ENCODE measurements around the gene DPPA4. TPM values are rescaled to one million over a fixed set of nuclear protein-coding genes. Genes with fewer than 3 reads are reported as not detected.

Gene DPPA4
- polyA plus RNA-seq, 1 of the 3 experiments (the other 2 are of a cell fraction): not detected

GRCh38 chr3:109353057-109353456, 15.7 kb upstream of the DPPA4 start:
- Histone ChIP-seq H3K4me2 (no peak overlapping the region), H4K20me1 (ENCODE audit: insufficient read depth) (no peaks in the 10 kb centered on the region), H3K27me3 (ENCODE audit: insufficient read depth) (no peaks in the 10 kb centered on the region), H3K4me1 (ENCODE audit: control insufficient read depth in 1 of 2, insufficient read depth in 2 of 2, low read depth in 1 of 2, low read length in 1 of 2) (no peaks in the 10 kb centered on the region), H3K79me2 (ENCODE audit: insufficient read depth) (no peaks in the 10 kb centered on the region), H3K27ac (ENCODE audit: low read depth in 2 of 2, low read length in 1 of 2) (no peak overlapping the region), H3K9me3 (no peaks in the 10 kb centered on the region), H3K36me3 (replicated peaks in 1 of 2; ENCODE audit: control insufficient read depth in 1 of 2, insufficient read depth in 2 of 2, low read length in 1 of 2) (no peaks in the 10 kb centered on the region), H3F3A (replicated peaks; ENCODE audit: insufficient read depth) (no peaks in the 10 kb centered on the region), H3K4me3 (ENCODE audit: low read depth in 2 of 2, low read length in 1 of 2) (no peak overlapping the region), H3K9me2 (no peaks in the 10 kb centered on the region), H2AFZ (ENCODE audit: low read depth) (no peak overlapping the region), H3K9ac (no peak overlapping the region)
- ChIA-PET CTCF (interaction anchor here (1.1 kb wide), 1 partner anchor 11 kb away, joined by 4 read pairs; no protein-coding TSS in a partner anchor), POLR2A (no interaction called here)
- no peak for DNase-seq
- TF ChIP-seq ELF1 (IDR thresholded peaks at IDR 0.05) (no peak), FOXM1 (IDR thresholded peaks at IDR 0.05; ENCODE audit: low read depth) (no peak), USF2 (IDR thresholded peaks at IDR 0.05; ENCODE audit: borderline replicate concordance, low read depth, low read length) (no peak), NFIC (IDR thresholded peaks at IDR 0.05; ENCODE audit: borderline replicate concordance) (no peak), MAX (IDR thresholded peaks at IDR 0.05; ENCODE audit: low read depth) (no peak), EP300 (IDR thresholded peaks at IDR 0.05; ENCODE audit: borderline replicate concordance in 1 of 2, low read depth in 1 of 2, low read length in 1 of 2) (no peak), MXI1 (IDR thresholded peaks at IDR 0.05; ENCODE audit: low read depth, low read length) (no peak), TAF1 (IDR thresholded peaks at IDR 0.05; ENCODE audit: borderline replicate concordance, low read depth, low read length) (no peak), REST (IDR thresholded peaks at IDR 0.05; ENCODE audit: low read depth, low read length) (no peak), CHD2 (IDR thresholded peaks at IDR 0.05; ENCODE audit: low read length, partially characterized antibody) (no peak), PBX3 (IDR thresholded peaks at IDR 0.05) (no peak), MEF2A (IDR thresholded peaks at IDR 0.05; ENCODE audit: borderline replicate concordance, low read depth) (no peak)
- 27% methylated on average over 2 of the region's 2 CpGs for WGBS (ENCODE audit: low lambda C conversion rate)

GRCh38 chr3:109351231-109351630, 13.9 kb upstream of the DPPA4 start:
- Histone ChIP-seq H3F3A (replicated peaks; ENCODE audit: insufficient read depth) (no peaks in the 10 kb centered on the region), H3K79me2 (ENCODE audit: insufficient read depth) (no peaks in the 10 kb centered on the region), H3K4me2 (no peak overlapping the region), H4K20me1 (ENCODE audit: insufficient read depth) (no peaks in the 10 kb centered on the region), H3K27me3 (ENCODE audit: insufficient read depth) (no peaks in the 10 kb centered on the region), H3K36me3 (replicated peaks in 1 of 2; ENCODE audit: control insufficient read depth in 1 of 2, insufficient read depth in 2 of 2, low read length in 1 of 2) (no peaks in the 10 kb centered on the region), H3K4me3 (ENCODE audit: low read depth in 2 of 2, low read length in 1 of 2) (no peak overlapping the region), H3K9ac (no peak overlapping the region), H3K9me3 (no peaks in the 10 kb centered on the region), H3K9me2 (no peaks in the 10 kb centered on the region), H3K27ac (ENCODE audit: low read depth in 2 of 2, low read length in 1 of 2) (no peak overlapping the region), H3K4me1 (ENCODE audit: control insufficient read depth in 1 of 2, insufficient read depth in 2 of 2, low read depth in 1 of 2, low read length in 1 of 2) (no peaks in the 10 kb centered on the region), H2AFZ (ENCODE audit: low read depth) (no peak overlapping the region)
- ChIA-PET POLR2A (no interaction called here), CTCF (no interaction called here)
- DNase-seq: no peak
- TF ChIP-seq FOXM1 (IDR thresholded peaks at IDR 0.05; ENCODE audit: low read depth) (no peak), RAD21 (IDR thresholded peaks at IDR 0.05; ENCODE audit: low read length) (no peak), CTCF (IDR thresholded peaks at IDR 0.05) (no peak), USF1 (IDR thresholded peaks at IDR 0.05; ENCODE audit: borderline replicate concordance, low read depth) (no peak), SMC3 (IDR thresholded peaks at IDR 0.05; ENCODE audit: low read depth, low read length) (no peak), SIN3A (IDR thresholded peaks at IDR 0.05; ENCODE audit: borderline replicate concordance, low read depth, low read length) (no peak), JUND (IDR thresholded peaks at IDR 0.05) (no peak), TEAD4 (IDR thresholded peaks at IDR 0.05; ENCODE audit: borderline replicate concordance, insufficient read depth) (no peak), EP300 (IDR thresholded peaks at IDR 0.05; ENCODE audit: borderline replicate concordance in 1 of 2, low read depth in 1 of 2, low read length in 1 of 2) (no peak), TAF1 (IDR thresholded peaks at IDR 0.05; ENCODE audit: borderline replicate concordance, low read depth, low read length) (no peak)

Measured in SK-N-SH (cell line).